Activated gamma-delta T cell (primary cell): ENCODE measurements around the gene UBE2E1.

Experiments used
- DNase-seq: peaks from one replicate; lab custom pipeline; 2025; lab: John Stamatoyannopoulos, UW
- total RNA-seq, 2 donors: gene quantifications; one replicate each; lab custom pipeline; 2026; lab: John Stamatoyannopoulos, UW

Gene UBE2E1
- total RNA-seq, result 50.9 to 51.1 reads per million in 2 donors

DNA sequence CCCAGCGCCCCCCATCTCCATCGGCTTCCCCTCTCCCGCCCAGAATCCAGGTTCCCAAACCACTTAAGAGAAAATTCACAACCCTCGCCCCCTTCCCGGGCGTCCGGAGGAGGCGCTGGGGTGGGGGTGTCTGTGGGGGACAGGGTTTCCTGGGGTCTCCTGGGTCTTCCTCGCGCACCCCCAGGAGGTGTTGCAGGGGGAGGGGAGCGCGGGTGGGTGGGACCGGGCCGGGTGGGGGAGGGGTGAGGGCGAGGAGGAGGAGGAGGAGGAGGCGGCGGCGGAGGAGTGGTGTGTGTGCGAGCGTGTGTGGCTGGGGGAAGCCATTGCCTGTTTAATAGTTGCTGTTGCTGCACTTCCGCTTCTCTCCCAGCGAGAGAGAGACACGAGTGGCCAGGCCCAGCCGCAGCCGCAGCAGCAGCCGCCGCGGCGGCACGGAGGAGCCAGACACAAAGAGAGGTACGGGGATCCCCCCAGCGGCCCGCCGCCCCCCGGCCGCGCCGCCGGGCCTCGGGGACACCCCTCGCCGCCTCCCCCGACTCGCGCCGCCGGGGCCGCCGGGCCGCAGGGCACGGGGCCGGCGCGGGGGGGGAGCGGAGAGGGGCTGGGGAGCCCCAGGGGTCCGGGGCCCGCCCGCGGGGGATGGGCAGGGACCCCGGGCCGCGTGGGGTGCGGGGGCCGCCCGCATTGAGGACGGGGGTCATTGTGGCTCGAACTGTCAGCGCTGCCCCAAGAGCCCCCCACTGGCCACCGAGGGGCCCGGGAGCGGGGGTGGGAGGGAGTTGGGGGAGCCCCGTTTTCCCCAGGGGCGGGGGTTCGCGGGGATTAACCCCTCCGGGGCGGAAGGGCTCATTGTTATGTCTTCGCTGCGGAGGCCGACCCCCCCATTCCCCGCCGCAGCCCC lies at the start of gene UBE2E1:
TSS of gene UBE2E1 (plus strand) at position 323 of the 901 bp plus-strand sequence. CDS start 1,315 bp downstream, outside the sequence.
- DNase-seq, result peak; percentile 73

DNA sequence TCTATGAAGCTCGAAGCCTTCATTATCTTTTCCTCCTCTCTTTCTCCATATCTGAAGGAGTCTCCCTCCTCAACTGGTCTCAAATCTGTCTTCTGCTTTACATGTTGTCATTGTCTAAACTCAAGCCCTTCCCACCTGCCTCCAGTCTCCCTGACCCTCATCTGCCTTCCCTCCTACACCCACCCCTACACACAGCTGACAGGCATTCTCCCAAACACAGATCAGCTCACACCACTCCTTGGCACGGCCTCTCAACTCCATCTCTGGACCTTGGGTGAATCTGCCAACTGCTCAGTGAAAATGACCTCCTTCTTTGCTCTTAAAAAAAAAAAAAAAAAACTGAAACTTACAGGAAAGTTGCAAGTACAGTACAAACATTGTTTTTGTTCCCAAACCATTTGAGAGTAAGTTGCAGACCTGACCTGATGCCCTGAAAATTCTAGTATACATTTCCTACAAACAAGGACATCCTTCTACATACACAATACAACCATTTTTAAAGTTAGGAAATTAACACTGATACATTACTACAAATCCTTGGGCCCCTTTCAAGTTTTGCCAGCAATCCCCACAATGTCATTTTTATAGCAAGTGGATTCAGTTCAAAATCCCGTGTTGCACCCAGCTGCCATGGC lies 49.4 kb upstream of the UBE2E1 start:
- no peak for DNase-seq

DNA sequence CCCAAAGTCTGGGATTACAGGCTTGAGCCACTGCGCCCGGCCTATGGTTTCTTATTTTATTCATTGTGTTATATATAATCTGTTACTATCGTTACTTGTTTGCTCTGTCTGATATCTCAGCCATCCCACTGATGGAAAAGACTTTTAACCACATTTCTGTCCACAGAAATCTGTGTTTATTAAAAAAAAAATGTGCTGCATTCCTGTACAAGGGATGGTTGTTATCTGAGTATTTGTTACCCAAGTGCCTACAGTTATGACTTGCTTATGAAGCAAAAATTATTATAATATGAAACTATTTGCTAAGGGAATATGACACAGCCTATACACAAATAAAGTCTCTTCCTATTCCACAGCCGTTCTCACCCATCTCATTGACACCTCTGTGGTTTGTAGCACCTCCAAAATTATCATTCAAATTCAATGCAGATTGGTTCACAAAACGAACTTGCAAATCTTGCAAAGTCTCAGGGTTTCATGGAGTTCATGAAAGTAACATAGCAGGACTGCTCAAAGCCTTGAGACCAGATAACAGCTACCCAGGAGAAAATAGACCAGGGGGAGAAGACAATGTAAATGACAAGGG lies 47.4 kb upstream of the UBE2E1 start:
- no peak for DNase-seq

DNA sequence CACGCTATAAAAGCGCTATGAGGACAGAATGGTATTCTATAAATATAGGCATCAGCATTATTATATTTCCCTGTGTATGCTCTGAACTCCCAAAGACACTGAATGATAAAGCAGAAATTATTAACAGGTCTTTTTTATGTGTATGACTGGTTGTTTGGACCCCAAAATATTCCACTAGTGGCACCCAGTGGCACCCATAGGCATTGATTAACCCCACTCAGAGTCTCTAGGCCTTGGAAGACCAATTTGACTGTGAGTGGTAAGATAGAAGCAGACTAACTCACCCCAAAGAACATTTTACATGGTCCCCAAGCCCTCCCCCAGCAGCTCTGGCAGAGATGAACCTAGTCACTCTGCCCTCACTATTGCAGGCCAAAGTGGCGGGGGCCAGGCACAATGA lies 45.4 kb upstream of the UBE2E1 start:
- DNase-seq, result no peak

DNA sequence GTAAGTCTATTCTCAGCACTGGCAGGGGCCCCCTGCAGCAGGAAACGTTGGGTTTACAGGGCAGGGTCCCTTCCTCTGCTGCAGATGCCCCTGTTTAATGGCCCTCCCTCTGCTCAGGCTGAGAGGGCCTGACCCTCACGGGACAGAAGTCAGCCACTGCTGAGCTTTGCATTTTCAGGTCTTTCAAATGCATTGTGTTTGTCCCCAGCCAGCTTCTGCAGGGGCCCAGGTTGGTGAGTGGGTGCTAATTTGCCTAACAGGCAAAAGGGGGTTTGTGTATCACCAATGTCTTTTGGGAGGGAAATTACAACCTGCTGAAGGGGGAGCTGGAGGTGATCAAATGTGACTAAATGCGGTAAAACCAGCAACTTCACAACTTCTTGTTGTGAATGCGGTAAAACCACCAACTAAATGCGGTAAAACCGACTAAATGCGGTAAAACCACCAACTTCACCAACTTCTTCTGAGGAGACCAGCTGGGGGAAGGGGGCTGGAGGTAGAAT lies 44.8 kb upstream of the UBE2E1 start:
- no peak for DNase-seq

DNA sequence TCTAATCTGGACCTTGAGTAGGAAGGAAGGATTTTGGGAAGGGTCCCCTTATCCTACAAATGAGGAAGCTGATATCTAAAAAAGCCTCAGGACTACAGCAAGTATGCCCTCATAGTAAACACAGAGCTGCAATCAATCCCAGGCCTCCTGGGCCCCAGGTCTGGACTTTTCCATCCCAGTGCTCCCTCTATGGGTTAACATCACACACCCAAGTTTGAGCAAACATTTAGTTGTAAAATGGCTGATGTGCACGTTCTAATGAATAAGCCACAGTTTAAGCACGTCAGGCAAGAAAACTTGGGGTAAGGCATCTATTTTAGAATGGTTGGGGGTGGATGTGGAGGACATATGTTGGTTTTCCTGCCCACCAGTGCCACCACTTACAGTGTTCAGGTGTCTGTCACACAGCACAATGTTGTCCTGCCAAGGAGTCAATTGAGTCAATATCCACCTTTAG lies 44.3 kb upstream of the UBE2E1 start:
- no peak for DNase-seq

DNA sequence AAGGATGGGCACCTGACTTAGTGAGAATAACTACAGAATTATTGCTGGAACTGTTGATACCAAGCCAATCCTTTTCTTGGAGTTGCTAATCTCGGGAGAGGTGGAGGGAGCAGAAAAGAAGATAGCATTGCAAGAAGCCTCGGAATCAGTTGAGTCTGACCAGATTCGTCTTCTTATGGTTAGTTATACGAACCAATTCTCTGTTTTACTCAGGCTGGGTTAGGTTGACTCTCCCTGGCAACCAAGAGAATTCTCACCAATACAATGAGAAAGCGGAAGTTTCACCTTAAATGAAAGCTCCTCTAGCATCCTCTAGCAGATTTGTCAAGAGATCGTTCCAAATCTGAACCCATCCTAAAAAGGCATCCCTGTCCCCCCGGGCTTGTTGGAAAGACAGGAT lies 43.5 kb upstream of the UBE2E1 start:
- no peak for DNase-seq

DNA sequence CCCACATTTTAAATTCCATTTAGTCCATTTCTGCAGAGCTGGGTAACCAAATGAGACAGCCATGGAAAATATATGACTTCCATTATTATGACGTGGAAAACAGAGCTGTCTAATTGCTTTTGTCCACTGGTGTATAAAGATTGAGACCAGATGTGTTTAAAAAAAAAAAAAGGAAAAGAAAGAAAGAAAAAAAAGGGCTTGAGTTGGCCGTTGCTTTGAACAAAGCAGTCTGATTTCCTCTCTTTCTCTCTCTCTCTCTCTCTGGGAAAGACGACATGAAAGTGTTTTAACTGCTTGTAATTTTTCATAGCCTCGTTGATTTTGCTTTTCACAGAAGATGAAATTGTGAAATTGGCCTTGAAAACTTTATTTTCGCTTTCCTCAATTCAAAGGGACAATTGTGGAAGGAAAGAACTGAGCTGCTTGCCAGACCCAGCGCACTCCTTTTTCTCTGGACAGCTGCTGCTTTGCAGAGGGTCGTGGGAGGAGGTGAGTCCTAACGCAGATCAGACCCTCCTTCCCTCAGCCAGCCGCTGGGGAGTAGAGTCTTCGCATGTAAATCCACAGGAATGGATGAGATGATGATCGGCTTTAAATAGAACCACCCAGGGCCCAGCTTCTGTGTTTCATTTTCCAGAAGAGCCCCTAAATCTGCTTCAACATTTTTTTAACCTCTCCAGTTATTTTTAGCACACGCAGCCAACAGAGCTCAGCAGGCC lies 42.8 kb upstream of the UBE2E1 start:
- DNase-seq, result no peak

DNA sequence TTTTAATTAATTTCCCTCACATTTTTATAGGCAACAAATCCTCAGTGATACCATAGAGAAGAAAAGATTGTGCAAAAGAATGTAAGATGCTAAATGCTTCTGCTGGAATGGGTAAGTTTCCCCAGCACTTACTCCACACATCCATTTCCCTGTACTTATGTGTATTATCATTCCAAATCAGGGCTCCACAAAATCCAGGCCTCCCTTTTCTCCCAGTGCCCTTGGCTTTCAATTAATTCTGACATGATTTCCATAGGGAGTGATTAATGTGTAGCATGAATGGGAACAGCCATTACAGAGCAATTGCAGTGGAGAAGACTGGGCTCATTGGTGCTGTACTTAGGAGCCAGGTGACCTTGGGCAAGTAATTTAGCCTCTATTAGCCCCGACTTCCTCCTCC lies 41.3 kb upstream of the UBE2E1 start:
- DNase-seq, result no peak

DNA sequence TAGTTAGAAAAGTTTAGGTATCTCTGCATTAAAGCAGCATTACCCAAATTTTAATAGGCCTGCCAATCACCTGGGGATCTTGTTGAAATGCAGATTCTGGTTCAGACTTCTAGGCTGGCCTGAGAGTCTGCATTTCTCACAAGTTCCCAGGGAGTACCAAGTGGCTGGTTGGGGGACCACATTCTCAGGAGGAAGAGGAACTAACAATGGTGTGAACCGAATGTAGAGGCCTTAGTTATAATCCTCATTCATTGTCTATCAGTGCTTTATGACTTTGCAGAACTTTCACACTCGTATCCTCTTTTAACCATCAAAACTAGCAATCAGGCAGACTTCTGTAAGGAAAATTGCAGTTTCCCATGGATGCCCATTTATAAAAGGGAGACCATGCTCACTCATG lies 38.2 kb upstream of the UBE2E1 start:
- no peak for DNase-seq

DNA sequence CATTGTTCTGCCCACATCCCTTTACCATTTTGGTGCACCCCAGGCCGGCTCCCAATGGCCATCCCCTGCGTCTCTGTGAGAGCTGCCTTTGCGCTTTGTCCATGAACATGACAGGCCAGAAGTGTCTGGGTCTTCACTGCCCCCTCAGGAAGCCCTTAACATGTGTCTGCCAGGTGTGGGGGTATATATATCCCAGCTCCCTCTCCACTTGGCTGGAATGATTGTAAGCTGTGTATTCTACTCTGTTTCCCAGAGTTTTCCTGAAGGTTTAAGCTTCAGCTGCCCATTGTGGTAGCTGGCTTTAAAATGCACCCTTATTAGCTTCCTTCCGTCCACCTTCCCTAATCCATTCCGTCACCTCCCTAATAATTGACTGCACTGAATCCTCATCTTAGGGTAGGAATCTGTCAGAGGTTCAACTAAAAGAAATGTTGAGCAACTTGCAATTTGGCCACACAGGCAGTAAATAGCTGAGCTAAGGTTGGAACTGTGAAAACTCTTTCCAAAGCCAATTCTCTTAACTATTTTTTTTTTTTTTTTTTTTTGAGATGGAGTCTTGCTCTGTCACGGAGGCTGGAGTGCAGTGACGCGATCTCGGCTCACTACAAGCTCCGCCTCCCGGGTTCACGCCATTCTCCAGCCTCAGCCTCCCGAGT lies 30.4 kb upstream of the UBE2E1 start:
- no peak for DNase-seq

DNA sequence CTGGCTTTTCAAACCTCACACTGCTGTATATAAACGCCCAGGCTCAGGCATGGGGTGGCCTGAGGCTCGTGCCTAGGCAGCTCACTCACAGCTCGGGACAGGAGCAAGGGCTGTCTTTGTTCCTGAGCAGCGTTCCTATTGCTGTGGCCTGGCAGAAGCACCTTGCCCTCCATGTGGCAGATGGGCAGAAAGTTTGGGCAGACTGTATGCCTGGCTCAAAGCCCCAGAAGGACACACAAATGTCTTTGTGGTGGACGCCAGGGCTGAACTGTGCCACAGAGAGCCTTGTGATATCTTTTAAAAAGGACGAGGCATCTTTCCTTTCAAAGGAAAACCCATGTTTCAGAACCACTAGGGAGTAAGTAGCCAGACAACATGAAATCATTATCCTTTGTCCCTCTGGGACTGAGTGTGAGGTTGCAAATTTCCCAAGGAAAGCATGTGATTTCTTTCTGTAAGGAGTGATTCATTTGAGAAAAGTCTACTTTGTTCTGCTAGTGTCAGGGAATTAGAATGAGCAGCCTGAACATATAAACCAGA lies 29.3 kb upstream of the UBE2E1 start:
- no peak for DNase-seq

DNA sequence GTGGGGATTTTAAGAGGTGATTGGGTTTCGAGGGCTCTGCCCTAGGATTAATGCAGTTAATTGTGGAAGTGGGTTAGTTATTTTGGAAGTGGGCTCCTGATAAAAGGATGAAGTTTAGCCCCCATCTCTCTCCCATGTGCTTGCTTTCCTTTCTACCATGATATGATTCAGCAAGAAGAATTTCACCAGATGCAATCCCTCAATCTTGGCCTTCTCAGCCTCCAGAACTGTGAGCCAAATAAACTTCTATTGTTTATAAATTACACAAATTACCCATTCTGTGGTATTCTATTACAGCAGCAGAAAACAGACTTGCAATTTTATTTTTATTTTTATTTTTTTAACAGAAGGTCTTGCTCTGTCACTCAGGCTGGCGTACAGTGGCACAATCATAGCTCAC lies 27.3 kb upstream of the UBE2E1 start:
- no peak for DNase-seq

DNA sequence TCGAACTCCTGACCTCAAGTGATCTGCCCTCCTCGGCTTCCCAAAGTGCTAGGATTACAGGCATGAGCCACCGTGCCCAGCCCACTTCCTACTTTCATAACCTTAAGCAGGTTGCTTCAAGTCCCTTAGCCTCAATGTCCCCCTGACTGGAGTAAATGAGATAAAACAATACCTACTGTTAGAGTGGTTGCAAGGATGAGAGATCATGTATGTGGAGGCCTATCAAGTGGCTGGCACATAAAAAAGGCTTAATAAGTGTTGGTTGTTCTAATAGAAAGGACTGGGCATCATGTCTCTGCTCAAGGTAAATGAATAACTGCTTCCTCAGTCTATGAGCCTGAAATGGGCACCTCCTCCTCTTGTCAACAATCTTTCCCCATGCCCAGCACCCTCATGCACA lies 25.9 kb upstream of the UBE2E1 start:
- no peak for DNase-seq

DNA sequence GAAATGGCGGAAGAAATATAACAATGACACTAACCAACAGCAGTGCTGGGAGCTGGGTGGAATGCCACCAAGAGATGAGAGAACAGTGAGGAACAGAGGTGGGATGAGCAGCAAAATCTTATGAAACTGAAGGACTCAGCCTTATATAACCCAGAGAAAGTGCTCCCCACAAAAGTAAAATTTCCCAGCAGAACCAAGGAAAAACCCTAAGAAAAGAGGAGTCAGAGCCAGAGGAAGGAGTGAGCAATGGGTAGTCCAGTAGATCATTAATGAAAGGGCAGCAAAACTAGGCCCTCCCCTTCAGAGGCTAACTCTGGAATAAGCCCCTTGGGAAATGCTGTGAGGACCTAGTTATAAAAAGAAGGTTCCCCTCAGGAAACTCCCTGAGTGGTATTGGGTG lies 24.7 kb upstream of the UBE2E1 start:
- DNase-seq, result no peak

DNA sequence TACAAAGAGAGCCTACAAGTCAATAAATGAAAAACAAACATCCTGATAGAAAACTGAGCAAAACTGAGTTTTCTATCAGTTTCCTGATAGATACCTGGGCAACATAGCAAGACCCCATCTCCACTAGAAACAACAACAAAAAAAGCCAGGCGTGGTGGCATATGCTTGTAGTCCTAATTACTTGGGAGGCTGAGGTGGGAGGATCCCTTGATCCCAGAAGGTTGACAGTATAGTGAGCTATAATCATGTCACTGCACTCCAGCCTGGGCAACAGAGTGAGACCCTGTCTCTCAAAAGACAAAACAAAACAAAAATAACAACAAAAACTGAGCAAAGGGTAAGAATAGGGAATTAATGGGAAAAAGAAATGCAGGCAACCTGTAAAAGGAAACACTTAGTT lies 23.9 kb upstream of the UBE2E1 start:
- DNase-seq, result no peak

DNA sequence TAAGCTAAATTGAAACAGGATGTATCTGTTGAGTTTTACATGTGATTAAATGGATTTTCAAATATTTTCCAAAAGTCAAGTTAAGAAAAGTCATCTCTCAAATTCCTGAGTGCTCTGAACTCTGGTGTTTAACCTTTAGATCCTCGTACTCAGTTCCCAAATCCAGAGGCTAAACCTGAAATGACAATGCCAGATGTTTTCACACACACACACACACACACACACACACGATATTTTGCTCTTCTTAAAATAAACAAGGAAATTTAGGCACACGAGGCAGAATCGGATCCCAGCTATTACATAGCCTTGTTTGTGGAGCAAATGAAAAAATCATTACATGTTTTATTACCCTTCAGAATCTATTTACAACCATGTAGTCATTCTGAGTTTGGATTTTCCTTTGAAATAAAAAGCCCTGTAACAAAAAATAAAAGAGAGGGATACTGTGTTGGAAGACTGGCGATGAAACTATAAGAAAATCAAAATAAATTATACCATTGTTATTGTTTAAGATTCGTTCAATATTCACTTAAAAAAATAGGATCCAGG lies 20.6 kb upstream of the UBE2E1 start:
- no peak for DNase-seq

DNA sequence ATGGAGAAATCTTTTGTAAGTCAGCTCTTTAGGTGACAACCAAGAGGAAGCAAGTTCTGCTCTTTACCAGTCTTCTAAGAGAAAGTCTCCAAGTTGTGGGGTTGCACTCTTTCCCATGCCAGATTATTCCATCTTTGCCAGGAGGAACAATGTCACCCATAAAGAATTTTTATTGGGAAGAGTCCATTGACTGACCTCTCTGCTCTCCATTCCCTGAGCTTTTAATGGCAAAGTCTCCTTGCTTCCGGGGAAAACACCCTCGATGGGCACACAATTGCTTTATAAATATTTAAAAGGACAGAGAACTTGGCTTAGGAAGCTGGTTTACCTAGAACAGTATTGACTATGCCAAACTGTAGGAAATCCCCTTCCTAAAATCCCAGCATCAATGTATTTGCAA lies 19.9 kb upstream of the UBE2E1 start:
- no peak for DNase-seq

DNA sequence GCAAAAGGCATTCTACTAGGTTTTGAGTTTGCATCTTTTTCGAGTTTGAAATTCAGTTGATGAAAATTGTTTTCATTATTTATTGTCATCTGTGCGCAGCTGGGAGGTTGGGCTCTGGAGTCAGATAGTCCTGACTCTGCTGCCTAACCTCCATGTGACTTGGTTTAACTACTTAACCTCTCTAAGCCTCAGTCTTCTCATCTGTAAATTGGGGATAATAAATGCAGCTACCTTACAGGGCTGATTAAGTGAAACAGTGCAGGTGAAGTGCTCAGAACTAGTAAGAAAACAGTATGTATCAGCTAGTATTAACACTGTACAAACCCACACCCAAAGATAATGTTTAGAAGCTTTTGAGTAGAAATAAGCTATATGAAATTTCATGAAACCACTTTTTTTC lies 14.1 kb upstream of the UBE2E1 start:
- DNase-seq, result no peak

DNA sequence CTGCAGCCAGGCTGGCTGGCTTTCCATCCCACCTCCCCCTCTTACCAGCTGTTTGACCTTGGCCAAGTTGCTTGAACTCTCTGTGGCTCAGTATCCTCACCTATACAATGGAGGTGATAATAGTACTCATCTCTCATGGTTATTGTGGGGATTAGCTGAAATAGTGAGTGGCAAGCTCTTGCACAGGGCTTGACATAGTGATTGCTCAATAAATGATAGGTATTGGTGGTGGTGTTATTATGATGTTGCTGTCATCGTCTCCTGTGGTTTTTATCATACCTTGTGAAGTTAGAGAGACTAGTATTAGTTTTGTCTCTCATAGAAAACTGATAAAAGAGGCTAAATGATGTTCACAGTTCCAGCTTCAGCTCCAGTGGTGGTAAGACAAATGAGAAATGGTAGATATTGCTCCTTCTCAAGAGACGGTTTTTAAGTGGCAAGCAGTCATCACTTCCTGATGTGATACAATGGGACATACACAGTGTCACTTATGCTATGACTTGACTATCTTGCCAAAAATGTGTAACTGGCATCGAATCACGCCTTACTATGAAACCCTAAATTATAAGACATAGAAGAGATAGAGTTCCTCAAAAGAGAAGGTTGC lies 12.1 kb upstream of the UBE2E1 start:
- DNase-seq, result no peak
